LNCAP (cell line): ENCODE results near the gene TCP11L1.

Source experiments
- TF ChIP-seq, protein P1 (sequence below): fragments of 450-650 bp; IDR thresholded peaks from 2 replicates; pipeline ENCODE4 v1.5.1; 2017; ENCODE audit warnings: mild to moderate bottlenecking

TCP11L1 gene

DNA sequence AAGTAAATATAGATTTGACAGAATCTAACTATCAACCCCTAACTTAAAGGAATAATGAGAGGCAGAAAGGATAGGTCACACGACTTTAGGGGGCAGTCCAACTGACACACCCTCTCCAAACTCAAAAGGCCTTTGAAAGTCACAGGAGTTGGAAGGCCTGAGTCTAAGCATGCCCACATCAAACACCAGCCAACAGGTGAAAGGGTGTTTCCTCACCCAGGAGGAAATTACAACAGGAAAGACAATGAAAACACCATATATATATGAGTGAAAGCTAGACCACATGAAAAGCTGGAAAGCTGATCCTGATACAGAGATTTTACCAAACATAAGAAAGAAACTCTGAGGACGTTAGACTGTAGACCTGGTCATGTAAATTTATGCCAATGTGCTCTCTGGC lies 34.2 kb upstream of the TCP11L1 start:
- TF ChIP-seq, protein P1, sequence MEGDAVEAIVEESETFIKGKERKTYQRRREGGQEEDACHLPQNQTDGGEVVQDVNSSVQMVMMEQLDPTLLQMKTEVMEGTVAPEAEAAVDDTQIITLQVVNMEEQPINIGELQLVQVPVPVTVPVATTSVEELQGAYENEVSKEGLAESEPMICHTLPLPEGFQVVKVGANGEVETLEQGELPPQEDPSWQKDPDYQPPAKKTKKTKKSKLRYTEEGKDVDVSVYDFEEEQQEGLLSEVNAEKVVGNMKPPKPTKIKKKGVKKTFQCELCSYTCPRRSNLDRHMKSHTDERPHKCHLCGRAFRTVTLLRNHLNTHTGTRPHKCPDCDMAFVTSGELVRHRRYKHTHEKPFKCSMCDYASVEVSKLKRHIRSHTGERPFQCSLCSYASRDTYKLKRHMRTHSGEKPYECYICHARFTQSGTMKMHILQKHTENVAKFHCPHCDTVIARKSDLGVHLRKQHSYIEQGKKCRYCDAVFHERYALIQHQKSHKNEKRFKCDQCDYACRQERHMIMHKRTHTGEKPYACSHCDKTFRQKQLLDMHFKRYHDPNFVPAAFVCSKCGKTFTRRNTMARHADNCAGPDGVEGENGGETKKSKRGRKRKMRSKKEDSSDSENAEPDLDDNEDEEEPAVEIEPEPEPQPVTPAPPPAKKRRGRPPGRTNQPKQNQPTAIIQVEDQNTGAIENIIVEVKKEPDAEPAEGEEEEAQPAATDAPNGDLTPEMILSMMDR: no peak

DNA sequence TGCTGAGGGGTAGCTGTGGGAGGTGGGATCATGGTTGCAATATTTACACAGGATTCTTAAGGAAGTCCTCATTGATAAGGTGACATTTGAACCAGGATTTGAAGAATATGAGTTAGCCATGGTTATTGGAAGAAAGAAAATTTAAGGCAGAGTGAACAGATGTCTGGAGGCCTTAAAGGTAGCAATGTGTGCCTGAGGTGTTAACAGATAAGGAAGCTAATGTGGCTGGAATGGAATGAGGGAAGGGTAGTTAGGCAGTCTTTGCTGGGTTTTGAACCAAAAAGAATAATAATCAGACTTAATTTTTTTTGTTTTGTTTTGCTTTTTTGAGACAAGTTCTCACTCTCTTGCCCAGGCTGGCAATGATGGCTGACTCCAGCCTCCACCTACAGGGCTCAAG lies 33.4 kb upstream of the TCP11L1 start:
- TF ChIP-seq, protein P1: no peak

DNA sequence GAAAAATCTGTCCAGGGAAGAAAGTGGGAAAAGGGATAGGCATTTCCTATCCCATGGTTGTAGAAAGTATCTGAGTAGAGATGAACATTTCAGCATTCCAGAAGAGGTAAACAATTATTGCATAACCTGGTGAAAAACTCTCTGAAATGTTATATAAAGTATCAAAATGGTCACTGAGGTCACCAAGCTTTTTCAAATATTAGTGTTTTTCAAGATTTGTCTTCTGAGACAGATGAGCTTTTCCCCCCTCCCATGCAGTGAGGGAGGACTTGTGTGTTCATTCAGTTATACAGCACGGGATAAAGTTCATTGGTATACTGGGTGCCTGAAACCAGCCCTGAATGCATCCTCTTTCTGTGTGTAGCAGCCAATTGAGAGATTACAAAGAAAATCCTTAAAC lies 25.6 kb upstream of the TCP11L1 start:
- TF ChIP-seq, protein P1: no peak

DNA sequence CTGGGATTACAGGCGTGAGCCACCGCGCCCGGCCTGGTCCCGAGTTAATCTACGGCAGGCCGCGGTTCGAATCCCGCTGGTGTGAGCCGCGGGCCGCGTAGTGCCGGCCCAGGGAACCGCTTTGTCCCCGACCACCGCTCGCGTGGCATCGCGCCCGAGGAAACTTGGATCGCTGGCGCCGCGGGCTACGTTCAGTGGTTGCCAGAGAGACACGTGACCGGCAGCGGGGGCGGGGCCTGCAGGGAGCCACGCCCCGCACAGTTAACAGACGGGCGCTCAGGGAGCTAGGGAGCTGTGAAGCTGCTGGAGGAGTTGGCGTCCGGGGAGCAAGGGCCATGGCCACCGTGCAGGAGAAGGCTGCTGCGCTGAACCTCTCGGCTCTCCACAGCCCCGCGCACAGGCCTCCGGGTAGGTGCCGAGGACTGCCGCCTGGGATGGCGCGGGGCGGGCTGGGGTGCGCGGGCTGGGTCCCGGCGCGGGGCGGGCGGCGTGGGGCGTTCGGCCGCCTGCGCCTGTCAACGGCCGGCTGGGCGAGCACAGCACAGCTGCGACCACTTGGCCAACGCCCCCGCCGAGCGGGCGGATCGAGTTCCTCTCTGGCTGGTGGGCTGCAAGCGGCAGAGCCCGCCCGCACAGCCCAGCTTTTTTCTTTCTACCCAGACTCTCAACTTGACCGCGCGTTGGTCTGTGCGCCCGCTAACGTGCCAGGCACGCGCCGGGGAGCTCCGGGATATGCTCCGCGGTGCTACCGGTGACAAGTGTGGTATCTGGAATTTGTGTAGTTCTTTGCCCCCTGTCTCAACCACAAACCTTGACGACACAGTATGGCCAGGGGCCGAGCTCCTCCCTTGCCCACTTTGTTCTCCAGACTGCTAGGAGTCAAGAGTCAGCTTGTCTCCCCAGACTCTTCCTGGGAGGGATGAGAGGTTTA lies 23.5 kb upstream of the TCP11L1 start, which contains the start of gene DEPDC7:
DEPDC7 (plus strand) TSS at position 258 of the 931 bp plus-strand sequence; CDS start at position 336, 78 bp downstream.
- TF ChIP-seq, protein P1: no peak

DNA sequence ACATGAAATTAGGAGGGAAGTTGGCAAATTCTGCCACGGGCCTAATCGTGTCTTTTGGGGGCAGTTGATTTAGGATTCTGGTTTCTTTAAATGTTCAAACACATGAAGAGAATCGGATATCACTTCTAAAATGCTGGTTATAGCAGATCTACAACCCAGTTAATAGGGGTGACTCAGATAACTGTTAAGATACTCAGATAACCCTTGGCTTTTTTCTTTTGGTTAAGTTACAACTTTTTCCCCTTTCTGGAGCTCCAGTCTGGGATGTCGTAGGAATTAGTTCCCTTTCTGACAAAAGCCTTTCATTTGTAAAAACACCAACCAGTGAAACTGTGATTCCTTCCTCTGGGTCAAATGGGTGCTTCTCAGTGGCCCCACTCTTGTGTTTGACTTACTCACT lies 22.7 kb upstream of the TCP11L1 start:
- TF ChIP-seq, protein P1: no peak

DNA sequence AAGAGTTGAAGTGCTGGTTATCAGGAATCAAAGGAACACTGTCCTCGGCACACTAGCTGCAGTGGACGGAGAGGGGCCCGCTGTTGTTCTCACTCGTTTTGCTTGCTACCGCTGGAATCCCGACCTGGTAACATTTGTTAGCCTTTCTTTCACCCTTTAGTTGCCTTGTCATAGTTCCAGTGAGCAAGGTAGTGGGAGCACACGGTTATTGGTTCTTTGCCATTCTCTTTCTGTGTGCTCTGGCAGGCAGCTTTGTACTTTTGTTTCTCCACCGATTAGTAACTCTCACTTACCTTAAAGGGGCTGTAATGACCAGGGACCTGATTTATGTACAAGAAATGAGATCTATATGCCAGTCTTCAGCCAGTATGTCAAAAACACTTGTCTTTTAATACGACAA lies 21.9 kb upstream of the TCP11L1 start:
- TF ChIP-seq, protein P1: no peak

DNA sequence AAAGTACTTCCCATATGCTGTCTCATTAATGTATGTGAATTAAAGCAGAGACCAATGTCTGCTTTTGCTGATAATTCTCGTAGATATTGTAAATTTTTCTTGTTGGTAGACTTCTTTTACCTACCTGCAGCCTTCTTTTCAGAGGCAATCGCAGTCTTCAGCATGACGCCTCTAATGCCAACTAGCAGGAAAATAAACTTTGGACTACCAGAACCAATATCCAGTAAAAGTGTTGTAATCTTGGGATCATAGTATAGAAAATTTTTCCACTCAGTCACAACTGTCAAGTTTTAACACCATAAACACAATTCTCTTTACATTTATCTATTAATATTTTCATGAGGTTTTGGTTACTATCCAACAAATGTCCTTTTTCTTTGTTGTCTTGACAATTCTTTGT lies 21.4 kb upstream of the TCP11L1 start:
- TF ChIP-seq, protein P1: no peak
